Fibroblast of lung (primary cell): ENCODE results near the gene TSTD2. TPM values are rescaled to one million over a fixed set of nuclear protein-coding genes. Genes with fewer than 3 reads are reported as not detected.

Experiments
- DNase-seq, 2 donors: peaks; one replicate each; pipeline versions ENCODE4 v3.0.0 to v3.0.0-alpha.2; 2010; ENCODE audit warnings: low read depth in 2 of 2
- H2AFZ ChIP-seq: 2 replicates; pipeline ENCODE4 v1.5.1; 2012; ENCODE audit warnings: low read length, control low read depth, inconsistent platforms
- H3K27ac ChIP-seq: 2 replicates; pipeline ENCODE4 v1.5.1; 2011; ENCODE audit warnings: low read length, control low read depth; ENCODE audit not compliant: insufficient read depth
- H3K27me3 ChIP-seq: 2 replicates; pipeline ENCODE4 v1.5.1; 2011; ENCODE audit warnings: mild to moderate bottlenecking, low read length; ENCODE audit not compliant: control insufficient read depth, insufficient read depth
- H3K36me3 ChIP-seq: 2 replicates; pipeline ENCODE4 v1.5.1; 2011; ENCODE audit warnings: low read length; ENCODE audit not compliant: control insufficient read depth, insufficient read depth
- H3K4me1 ChIP-seq: 2 replicates; pipeline ENCODE4 v1.5.1; 2011; ENCODE audit warnings: low read length; ENCODE audit not compliant: control insufficient read depth, insufficient read depth; ENCODE audit errors: extremely low read depth
- H3K4me2 ChIP-seq: 2 replicates; pipeline ENCODE4 v1.5.1; 2011; ENCODE audit warnings: low read length, control low read depth; ENCODE audit not compliant: insufficient read depth; ENCODE audit errors: extremely low read depth
- H3K4me3 ChIP-seq, 4 experiments: fragments of 200-600 bp in 1 of 4; sonication (generic) in 1 of 4; replicated peaks in 1 of 4; 2 replicates each; pipeline ENCODE4 v1.5.1; 2011 to 2016; ENCODE audit warnings: low read length in 4 of 4, low read depth in 3 of 4, mild to moderate bottlenecking in 3 of 4, control low read depth in 2 of 4, inconsistent platforms in 1 of 4, mixed read lengths in 1 of 4; ENCODE audit not compliant: insufficient read depth in 1 of 4; ENCODE audit errors: control extremely low read depth in 1 of 4
- H3K79me2 ChIP-seq: 2 replicates; pipeline ENCODE4 v1.5.1; 2012; ENCODE audit warnings: mild to moderate bottlenecking, low read length, inconsistent platforms; ENCODE audit not compliant: control insufficient read depth, insufficient read depth
- H3K9ac ChIP-seq: 2 replicates; pipeline ENCODE4 v1.5.1; 2011; ENCODE audit warnings: mild to moderate bottlenecking, low read length, control low read depth; ENCODE audit not compliant: insufficient read depth
- H3K9me3 ChIP-seq: 2 replicates; pipeline ENCODE4 v1.5.1; 2012; ENCODE audit warnings: low read depth, low read length; ENCODE audit not compliant: control insufficient read depth, insufficient read depth
- H4K20me1 ChIP-seq: 2 replicates; pipeline ENCODE4 v1.5.1; 2011; ENCODE audit warnings: low read length; ENCODE audit not compliant: control insufficient read depth, insufficient read depth; ENCODE audit errors: extremely low read depth
- CTCF ChIP-seq, 2 donors: IDR thresholded peaks in 1 of 2; conservative IDR thresholded peaks in 1 of 2; 1 replicate in 1 of 2; 2 replicates in 1 of 2; pipeline ENCODE4 v1.5.1; 2011 to 2012; ENCODE audit warnings: low read length in 2 of 2, control low read depth in 1 of 2, inconsistent platforms in 1 of 2, low read depth in 1 of 2, mild to moderate bottlenecking in 1 of 2
- EZH2 ChIP-seq: IDR thresholded peaks from 2 replicates; pipeline ENCODE4 v1.5.1; 2012; ENCODE audit warnings: low read length, control low read depth, mild to moderate bottlenecking; ENCODE audit errors: missing control alignments
- polyA plus RNA-seq, 2 donors: library from polyadenylated mRNA; depleted of rRNA in 1 of 2; stranded (reverse) in 1 of 2; unstranded in 1 of 2; fragments of >200 nt; gene quantifications; 2 replicates each; pipeline ENCODE4 v1.2.1, GENCODE V29; 2011 to 2012; ENCODE audit warnings: missing spikeins in 1 of 2
- total RNA-seq: library from RNA; depleted of rRNA; stranded (reverse); fragments of >200 nt; gene quantifications from 2 replicates; pipeline ENCODE4 v1.2.1, GENCODE V29; 2014

Gene TSTD2
- total and polyA plus RNA-seq, 2 donors (not counting 1 experiment from before 2014, with no cell fraction given) = 15.9 to 20.1 TPM

- H2AFZ ChIP-seq = no peak overlapping the region
- H3K9me3 ChIP-seq = no peaks in the 10 kb centered on the region
- no peaks in the 10 kb centered on the region for H3K36me3 ChIP-seq
- TF ChIP-seq EZH2 (no peak), CTCF (conservative IDR thresholded peaks at IDR 0.05 in 1 of 2, IDR thresholded peaks at IDR 0.05 in 1 of 2; ENCODE audit: low read depth in 1 of 2, low read length in 2 of 2) (no peak)
- no peak overlapping the region for H3K9ac ChIP-seq
- H3K79me2 ChIP-seq = no peaks in the 10 kb centered on the region
- no peaks in the 10 kb centered on the region for H4K20me1 ChIP-seq
- H3K4me1 ChIP-seq = no peaks in the 10 kb centered on the region
- H3K4me3 ChIP-seq = no peak overlapping the region
- no peak for DNase-seq
- no peak overlapping the region for H3K27ac ChIP-seq
- H3K27me3 ChIP-seq = peaks cover 3% of the 10 kb centered on the region
- no peak overlapping the region for H3K4me2 ChIP-seq
These were observed 78.5 kb downstream of the TSTD2 start for GRCh38 chr9:97554566-97555075.

- TF ChIP-seq EZH2 = no peak
- TF ChIP-seq CTCF (conservative IDR thresholded peaks at IDR 0.05 in 1 of 2, IDR thresholded peaks at IDR 0.05 in 1 of 2; ENCODE audit: low read depth in 1 of 2, low read length in 2 of 2) = no peak
- Histone ChIP-seq H4K20me1 (no peaks in the 10 kb centered on the region), H3K9me3 (no peaks in the 10 kb centered on the region), H3K27me3 (peaks cover 3% of the 10 kb centered on the region), H3K79me2 (no peaks in the 10 kb centered on the region), H3K36me3 (no peaks in the 10 kb centered on the region), H2AFZ (no peak overlapping the region), H3K4me1 (no peaks in the 10 kb centered on the region), H3K4me2 (no peak overlapping the region), H3K27ac (no peak overlapping the region), H3K9ac (no peak overlapping the region), H3K4me3 (no peak overlapping the region)
- DNase-seq = no peak
These were observed 79.3 kb downstream of the TSTD2 start for GRCh38 chr9:97553841-97554240.

- Histone ChIP-seq H3K27ac (no peak overlapping the region), H3K9me3 (no peaks in the 10 kb centered on the region), H3K4me3 (no peak overlapping the region), H3K36me3 (no peaks in the 10 kb centered on the region), H3K79me2 (no peaks in the 10 kb centered on the region), H3K4me2 (no peak overlapping the region), H4K20me1 (no peaks in the 10 kb centered on the region), H3K4me1 (no peaks in the 10 kb centered on the region), H2AFZ (no peak overlapping the region), H3K9ac (no peak overlapping the region), H3K27me3 (peaks cover 3% of the 10 kb centered on the region)
- TF ChIP-seq EZH2 (no peak), CTCF (conservative IDR thresholded peaks at IDR 0.05 in 1 of 2, IDR thresholded peaks at IDR 0.05 in 1 of 2; ENCODE audit: low read depth in 1 of 2, low read length in 2 of 2) (no peak)
- no peak for DNase-seq
These were observed 80.0 kb downstream of the TSTD2 start for GRCh38 chr9:97553141-97553540.
